ENCODE results near the gene LAMTOR4.
"Not testable (repeated sequence)": the region's sequence is repeated elsewhere in the genome, so short reads cannot be mapped to it uniquely, and the experiment has no call there.

The LAMTOR4 gene

DNA sequence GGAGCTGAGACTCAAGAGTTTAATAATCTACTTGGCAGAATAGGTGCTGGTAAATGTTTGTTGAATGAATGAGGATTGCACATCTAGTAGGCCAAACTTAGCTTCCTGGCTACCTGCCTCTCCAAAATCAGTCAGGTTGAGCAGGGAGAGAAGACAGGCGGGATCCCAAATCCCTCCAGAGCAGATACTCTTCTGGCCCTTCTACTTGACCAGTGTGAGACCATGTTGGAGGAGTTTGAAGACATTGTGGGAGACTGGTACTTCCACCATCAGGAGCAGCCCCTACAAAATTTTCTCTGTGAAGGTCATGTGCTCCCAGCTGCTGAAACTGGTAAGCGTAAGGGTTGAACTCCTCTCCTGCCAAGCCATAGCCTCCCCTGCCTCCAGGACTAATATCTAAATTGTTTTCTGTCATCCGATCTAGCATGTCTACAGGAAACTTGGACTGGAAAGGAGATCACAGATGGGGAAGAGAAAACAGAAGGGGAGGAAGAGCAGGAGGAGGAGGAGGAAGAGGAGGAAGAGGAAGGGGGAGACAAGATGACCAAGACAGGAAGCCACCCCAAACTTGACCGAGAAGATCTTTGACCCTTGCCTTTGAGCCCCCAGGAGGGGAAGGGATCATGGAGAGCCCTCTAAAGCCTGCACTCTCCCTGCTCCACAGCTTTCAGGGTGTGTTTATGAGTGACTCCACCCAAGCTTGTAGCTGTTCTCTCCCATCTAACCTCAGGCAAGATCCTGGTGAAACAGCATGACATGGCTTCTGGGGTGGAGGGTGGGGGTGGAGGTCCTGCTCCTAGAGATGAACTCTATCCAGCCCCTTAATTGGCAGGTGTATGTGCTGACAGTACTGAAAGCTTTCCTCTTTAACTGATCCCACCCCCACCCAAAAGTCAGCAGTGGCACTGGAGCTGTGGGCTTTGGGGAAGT is 24.2 kb upstream of the LAMTOR4 start:
- DNase-seq, result no peak

DNA sequence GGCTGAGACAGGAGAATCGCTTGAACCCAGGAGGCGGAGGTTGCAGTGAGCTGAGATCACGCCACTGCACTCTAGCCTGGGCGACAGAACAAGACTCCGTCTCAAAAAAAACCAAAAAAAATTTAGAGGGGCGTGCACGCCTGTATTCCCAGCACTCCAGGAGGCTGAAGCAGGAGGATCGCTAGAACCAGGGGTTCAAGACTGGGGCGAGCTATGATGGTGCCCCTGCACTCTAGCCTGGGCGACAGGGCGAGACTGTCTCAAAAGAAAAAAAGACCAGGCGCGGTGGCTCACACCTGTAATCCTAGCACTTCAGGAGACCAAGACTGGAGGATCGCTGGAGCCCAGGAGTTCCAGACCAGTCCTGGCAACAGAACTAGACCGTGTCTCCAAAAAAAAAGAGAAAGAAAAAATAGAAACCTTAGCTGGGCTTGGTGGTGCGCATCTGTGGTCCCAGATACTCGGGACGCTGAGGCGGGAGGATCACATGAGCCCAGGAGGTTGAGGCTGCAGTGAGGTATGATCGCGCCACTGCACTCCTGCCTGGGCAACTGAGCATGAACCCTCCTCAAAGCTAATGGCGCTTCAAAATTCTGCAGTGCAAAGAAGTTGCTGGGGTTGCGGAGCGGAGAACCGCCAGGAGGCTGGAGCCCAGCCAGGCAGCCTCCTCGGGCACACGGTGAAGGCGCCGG is 22.3 kb upstream of the LAMTOR4 start:
- DNase-seq, result no peak

DNA sequence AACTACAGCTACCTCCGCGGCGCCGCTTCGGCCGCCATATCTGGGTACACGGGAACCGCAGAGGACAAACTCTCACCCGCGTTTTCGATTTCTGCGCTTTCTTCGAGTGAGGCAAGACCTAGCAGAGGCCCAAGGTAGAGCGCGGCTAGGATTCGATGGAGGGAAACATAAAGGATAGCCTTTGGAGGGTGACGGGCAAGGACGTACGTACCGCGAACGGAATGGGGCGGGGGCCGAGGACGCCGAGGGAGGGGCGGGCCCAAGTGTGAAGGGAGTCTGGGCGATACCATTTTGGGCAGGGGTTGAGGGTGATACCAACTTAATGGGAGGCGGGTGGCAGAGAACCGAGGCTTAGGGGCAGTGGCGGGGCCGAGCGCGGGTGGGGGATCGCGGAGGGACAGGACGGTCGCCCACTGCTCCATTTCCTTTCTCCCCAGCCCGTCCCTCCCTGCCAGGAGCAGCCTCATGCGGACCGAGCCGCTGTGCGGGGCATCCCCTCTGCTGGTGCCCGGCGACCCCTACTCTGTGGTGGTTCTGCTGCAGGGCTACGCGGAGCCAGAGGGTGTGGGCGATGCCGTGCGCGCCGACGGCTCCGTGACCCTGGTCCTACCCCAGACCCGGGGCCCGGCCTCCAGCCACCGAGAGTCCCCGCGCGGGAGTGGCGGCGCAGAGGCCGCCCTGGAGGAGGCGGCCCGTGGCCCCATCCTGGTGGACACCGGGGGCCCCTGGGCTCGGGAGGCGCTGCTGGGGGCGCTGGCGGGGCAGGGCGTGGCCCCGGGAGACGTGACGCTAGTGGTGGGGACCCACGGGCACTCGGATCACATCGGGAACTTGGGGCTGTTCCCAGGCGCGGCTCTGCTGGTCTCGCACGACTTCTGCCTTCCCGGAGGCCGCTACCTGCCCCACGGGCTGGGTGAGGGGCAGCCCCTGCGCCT is 21.5 kb upstream of the LAMTOR4 start, which contains the start of gene MBLAC1:
MBLAC1 (plus strand) TSS at position 37 of the 935 bp plus-strand sequence; CDS start at position 466, 429 bp downstream.
- DNase-seq, result peak; percentile 68

DNA sequence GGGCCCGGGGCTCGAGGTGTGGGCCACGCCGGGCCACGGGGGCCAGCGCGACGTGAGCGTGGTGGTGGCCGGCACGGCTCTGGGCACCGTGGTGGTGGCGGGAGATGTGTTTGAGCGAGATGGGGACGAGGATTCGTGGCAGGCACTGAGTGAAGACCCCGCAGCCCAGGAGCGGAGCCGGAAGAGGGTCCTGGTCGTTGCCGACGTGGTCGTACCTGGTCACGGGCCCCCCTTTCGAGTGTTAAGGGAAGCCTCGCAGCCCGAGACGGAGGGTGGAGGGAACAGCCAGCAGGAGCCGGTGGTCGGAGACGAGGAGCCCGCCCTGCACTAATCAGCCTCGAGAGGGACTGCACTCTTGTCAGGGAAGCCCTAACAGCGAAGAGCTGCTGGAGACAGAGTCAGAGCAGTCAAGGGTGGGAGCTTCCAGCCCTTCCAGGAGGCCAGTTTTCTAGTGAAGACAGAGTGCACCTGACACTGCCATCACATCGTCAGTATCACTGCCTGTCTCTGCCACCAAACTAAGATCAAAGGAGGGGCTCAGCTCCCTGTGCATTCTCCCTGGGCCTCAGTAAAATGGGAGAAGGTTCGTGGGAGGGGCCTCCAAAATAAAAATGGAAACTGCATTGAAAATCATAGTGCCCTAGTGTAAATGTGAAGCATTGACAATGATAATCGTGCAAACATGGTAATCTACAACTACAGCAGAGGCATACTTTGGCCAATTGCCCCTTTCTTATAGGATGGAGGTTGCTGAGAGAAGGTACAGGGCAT is 20.7 kb upstream of the LAMTOR4 start:
- no peak for DNase-seq

DNA sequence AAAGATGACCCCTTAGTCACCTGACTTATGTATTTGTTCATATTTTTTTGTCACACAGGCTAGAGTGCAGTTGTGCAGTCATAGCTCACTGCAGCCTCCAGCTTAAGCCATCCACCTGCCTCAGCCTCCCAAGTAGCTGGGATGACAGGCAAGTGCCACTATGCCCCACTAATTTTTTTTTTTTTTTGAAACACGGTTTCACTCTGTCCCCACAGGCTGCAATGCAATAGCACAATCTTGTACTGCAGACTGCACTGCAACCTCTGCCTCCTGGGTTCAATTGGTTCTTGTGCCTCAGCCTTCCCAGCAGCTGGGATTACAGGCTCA is 20.1 kb upstream of the LAMTOR4 start:
- no peak for DNase-seq

DNA sequence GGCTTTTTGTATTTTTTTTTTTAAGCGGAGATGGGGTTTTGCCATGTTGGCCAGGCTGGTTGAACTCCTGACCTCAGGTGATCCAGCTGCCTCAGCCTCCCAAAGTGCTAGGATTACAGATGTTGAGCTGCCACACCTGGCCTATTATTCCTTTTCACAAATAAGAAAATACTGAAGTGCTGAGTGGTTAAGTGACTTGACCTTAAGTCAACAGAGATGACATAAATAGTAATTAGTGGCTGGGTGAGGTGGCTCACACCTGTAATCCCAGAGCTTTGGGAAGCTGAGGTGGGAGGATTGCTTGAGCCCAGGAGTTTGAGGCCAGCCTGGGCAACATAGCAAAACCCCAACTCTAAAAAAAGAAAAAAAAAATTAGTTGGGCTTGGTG is 18.5 kb upstream of the LAMTOR4 start:
- DNase-seq, result not testable (repeated sequence)

DNA sequence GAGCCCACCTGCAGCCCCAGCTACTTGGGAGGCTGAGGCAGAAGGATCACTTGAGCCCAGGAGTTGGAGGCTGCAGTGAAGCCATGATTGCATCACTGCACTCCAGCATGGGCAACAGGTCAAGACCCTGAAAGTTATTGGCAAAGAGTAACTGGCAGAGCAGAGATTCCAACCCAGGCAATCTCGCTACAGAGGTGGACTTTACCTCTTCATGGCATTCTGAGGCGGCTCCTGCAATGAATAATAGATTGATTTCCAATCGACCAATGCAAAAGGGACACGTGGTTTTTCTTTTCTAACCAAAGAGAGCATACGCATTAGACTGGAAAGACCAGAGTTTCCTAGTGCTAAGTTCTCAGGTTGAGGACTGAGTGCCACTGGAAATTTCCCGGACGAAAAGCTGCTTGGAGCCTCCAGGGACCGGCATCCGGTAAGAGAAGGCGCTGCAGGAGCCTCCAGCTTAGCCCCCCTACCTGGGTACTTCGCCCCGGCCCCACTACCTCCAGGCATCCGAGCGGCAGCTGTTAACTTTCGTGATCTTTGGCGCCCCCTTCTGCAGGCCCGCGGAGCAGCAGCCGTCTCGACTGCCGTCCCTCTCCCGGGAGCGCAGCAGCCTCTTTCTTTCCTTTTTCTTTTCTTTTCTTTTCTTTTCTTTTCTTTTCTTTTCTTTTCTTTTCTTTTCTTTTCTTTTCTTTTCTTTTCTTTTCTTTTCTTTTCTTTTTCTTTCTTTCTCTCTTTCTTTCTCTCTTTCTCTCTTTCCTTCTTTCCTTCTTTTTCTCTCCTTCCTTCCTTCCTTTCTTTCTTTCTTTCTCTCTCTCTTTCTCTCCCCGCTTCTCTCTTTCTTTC is 17.9 kb upstream of the LAMTOR4 start:
- DNase-seq, result no peak

GRCh38 chr7:100132126-100132525 is 16.6 kb upstream of the LAMTOR4 start:
- DNase-seq, result no peak

DNA sequence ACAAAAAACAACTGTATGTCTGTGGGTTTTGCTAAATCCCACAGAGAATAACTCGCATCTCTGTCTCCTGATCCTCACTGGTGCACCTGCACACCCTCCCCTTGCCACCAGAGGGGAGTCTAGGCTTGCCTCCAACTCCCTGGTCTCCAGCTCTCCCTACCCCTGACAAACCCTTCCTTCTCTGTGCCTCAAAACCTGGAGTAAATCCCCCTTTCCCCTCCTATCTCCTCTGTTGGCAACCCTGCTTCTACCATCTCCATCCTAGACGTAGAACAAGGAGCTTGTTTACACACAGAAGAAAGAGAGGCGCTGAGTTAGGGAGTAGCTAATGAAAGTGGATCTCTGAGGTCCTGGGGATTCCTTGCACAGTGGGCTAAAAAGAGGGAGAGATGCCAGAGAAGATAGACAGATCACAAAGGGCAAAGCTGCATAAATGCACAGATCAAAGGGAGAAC is 16.0 kb upstream of the LAMTOR4 start:
- DNase-seq, result no peak

- peak; percentile 41 for DNase-seq
These were observed 10.6 kb upstream of the LAMTOR4 start for GRCh38 chr7:100137851-100138760.

DNA sequence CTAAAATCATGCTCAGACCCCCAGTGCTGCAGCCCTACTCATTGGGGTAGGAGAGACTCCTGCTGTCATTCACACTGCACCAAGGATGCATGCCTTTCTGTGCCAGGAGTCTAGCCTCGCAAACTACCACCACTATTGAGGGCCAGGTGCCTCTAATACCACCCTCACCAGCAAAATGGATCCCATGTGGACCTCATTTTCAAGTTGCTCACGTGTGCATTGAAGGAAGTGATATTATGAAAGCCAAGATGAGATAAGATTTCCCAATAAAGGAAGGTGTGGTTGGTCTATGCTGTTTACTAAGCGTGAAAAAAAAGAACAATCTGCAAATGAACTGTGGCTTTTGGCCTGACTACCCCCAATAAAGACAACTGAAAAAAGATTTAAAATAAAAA is 7.2 kb upstream of the LAMTOR4 start:
- no peak for DNase-seq

- no peak for DNase-seq
These were observed 6.3 kb upstream of the LAMTOR4 start for GRCh38 chr7:100142461-100142860.

GRCh38 chr7:100146350-100146749 is 2.4 kb upstream of the LAMTOR4 start:
- DNase-seq, result not testable (repeated sequence)

GRCh38 chr7:100147278-100147677 is 1.4 kb upstream of the LAMTOR4 start:
- no peak for DNase-seq

- DNase-seq, result no peak
These were observed 526 bp upstream of the LAMTOR4 start for GRCh38 chr7:100148225-100148558.

DNA sequence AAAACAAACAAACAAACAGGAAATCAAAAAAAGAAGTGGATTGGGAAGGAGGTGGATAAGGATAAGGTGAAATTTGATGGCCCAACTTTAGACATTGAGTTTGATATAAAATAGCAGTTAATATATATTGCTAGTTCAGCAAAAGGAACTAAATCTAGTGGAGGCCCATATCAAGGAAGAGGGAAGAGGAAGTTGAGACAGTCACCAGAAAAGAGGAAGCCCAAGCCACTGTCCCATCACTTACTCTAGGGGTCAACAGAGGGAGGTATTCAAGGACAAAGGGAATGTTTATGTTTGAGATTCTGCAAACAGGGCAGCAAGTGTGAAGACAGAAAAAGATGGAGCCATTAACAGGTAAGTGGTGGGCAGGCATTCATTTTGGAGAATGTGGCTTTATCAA is 3.7 kb downstream of the LAMTOR4 start:
- DNase-seq, result no peak

DNA sequence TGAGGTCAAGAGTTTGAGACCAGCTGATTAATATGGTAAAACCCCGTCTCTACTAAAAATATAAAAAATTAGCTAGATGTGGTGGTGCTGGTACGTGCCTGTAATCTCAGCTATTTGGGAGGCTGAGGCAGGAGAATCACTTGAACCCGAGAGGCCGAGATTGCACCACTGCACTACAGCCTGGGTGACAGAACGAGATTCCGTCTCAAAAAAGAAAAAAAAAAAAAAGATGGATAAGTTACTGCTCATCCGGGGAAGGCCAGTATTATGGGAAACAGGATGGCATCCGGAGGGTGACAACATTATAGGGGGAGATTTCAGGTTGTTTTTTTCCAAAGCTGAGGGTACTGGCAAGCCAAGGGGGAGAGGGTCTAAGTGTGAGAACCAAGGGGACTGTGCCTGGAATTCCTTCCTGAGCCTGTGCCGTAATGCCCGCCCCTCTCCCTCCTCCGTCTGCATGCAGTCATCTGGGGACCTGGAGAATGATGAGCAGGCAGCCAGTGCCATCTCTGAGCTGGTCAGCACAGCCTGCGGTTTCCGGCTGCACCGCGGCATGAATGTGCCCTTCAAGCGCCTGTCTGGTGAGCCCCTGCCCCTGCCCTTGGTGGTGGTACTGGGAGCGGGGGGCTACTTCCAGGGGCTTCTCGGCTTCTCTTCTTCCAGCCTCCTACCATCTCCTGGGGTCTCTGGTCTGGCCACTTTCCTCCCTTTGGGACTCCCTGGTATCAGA is 4.4 kb downstream of the LAMTOR4 start:
- no peak for DNase-seq

- DNase-seq, result no peak
These were observed 5.2 kb downstream of the LAMTOR4 start for GRCh38 chr7:100153708-100154535.
